HG02759 (cell line): ENCODE data around the gene SEPTIN8.
A peak's percentile ranks its signal among the peaks of the same experiment; 100 is the strongest.

Experiments
- ATAC-seq: cut with Tn5 transposase; IDR thresholded peaks from one replicate; pipeline ENCODE4 v1.9.1; 2021; ENCODE audit warnings: mild to moderate bottlenecking, moderate library complexity; ENCODE audit not compliant: unreplicated experiment

Gene SEPTIN8

DNA sequence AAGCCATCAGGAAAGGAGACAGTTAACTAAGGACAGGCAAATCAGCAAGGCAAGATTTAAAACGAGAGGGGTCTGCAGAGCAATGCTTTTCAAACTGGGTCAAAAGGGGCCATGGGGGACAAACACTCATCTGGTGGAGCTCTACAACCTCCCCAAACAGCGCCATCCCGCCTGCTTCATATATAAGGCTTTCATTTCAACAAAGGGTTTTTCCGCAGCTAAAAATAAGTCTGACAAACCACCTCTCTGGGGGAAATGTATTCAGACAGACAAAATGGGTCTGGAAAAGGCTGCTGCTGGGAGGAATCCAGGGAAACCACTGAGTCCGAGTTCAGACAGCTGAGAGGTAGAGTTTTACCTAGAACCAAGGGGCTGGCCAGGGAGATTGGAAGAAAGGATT is 8.3 kb upstream of the SEPTIN8 start:
- ATAC-seq, result no peak

- no peak for ATAC-seq
Measured at GRCh38 chr5:132782101-132782500, 5.1 kb upstream of the SEPTIN8 start.

GRCh38 chr5:132781029-132781428 is 4.0 kb upstream of the SEPTIN8 start:
- ATAC-seq, result no peak

DNA sequence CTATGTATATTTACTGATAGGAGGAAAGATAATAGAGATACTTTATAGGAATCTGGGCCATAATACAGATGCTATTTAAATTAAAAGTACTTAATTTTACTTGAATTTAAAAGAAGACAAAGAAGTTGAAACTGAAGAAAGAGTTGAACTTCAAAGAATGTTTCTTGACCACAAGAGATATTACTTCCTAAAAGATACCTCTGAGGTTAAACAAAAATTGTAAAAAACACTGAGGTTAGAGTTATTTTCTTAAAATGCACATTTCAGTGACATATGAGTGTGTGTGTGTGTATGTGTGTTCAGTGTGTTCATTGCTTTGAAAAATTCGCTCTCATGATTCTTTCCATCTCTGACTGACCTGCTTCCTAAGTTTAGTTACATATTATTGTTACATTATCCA is 3.5 kb upstream of the SEPTIN8 start:
- no peak for ATAC-seq

DNA sequence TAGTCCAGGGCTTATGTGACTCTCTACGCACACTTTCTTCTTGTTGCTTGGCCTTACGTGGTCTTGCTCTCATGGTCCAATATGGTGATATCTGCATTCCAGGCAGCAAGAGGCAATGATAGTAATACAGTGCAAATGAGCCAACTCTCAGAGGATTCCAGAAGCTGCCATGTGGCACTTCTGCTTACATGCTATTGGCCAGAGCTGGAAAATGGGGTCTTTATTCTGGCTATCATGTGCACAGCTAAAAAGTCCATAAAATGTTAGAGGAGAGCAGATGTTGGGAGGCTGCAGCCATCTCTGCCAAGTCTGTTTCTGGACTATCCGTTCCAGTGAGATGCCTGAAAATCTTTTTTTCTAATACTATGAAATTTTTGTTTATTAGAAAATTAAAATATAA is 2.9 kb upstream of the SEPTIN8 start:
- no peak for ATAC-seq

DNA sequence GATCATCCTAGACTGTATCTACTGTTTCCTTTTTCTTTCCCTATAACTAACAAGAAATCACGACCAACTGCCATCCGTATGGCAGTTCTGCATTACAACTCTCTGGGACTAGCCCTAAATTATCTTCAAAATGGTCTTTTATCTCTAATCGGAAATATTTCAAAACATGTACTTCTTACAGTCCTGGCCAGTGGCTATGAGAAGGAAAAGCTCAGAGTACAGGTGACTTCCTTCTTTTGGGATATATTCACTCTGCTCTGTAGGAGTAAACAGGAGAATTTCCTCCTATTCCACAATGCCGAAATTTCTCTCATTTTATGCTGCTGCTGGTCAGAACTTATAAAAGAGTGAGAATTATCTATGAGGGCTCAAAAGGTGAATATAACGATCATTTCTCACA is 1.8 kb upstream of the SEPTIN8 start:
- ATAC-seq, result no peak

DNA sequence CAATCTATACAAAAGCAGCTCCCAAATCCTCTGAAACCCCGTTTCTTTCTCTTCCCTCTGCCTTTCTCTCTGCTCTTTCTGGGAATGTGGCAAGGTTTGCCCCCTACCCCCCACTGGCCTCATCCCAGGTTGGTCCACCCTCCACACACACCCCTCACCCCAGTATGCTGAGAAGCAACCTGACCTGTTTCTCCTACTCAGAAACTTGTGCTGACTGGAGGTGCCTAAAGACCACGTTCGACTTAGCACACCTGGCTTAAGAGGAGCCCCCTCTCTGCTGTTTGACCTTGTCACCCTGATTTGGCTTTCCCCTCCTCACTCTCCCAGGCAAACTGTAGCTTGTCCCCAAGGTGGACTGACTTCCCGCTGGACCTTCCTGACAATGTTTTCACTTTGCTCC is 1.1 kb upstream of the SEPTIN8 start:
- ATAC-seq, result no peak

- no peak for ATAC-seq
Measured at GRCh38 chr5:132776938-132777208, 166 bp downstream of the SEPTIN8 start.

DNA sequence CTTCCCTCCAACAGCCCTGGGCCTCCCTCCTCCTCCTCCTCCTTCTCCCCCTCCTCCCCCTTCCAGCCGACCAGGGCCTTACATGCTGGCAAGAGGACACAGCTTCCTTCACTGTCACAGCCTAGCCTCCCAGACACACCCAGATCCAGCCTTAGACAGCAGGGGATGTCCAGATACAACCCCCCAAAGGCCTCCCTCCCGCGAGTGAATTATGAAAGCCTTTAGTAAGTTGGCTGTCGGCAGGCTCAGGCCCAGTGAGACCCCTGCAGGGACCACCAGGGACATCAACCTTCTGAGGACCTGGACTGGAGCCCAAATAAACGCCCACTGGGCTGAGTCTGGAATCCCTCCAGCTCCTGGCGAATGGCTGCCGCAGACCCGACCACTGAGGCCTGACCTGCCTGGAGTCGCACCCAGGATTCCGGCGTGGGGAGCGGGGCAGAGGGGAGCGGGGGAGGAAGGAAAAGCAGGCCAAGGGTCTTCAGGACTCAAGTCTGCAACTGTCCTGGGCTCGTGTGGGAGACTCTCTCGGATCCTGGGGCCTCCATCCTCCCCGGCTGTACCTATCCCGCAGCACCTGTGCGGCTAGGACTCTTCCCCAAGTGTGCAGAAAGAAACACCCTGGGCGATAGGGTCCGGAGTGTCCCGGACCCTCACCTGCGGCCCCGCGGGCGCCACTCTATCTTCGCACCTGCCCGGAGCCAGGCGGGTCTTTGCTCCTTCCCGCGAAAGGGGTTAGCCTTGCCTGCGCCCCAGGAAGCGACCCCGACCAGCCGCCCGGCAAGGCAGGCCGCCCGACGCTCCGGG is 705 bp downstream of the SEPTIN8 start:
- ATAC-seq, result peak; percentile 16

DNA sequence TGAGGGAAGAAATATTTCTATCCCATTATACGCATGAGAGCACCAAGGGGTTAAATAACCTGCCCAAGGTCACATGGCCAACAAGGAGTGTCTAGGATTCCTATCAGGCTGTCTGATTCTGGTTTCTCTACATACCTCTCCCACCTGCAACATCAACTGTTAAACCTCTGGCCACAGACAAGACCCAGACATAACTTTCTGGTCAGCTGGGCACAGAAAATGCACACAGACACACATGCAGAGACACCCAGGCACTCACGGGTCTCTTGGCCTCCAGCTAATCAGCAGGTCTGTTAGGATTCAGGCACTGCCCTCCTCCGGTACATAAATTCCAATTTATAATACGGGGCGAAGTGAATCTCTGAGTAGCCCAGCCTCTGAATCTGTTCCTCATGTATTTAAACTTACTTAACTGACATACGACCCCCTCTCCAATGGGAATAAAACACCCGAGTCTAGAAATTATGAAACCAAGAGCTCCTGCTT is 1.5 kb downstream of the SEPTIN8 start:
- ATAC-seq, result no peak

GRCh38 chr5:132774896-132775295 is 2.1 kb downstream of the SEPTIN8 start:
- ATAC-seq, result no peak

GRCh38 chr5:132774406-132774805 is 2.6 kb downstream of the SEPTIN8 start:
- no peak for ATAC-seq

DNA sequence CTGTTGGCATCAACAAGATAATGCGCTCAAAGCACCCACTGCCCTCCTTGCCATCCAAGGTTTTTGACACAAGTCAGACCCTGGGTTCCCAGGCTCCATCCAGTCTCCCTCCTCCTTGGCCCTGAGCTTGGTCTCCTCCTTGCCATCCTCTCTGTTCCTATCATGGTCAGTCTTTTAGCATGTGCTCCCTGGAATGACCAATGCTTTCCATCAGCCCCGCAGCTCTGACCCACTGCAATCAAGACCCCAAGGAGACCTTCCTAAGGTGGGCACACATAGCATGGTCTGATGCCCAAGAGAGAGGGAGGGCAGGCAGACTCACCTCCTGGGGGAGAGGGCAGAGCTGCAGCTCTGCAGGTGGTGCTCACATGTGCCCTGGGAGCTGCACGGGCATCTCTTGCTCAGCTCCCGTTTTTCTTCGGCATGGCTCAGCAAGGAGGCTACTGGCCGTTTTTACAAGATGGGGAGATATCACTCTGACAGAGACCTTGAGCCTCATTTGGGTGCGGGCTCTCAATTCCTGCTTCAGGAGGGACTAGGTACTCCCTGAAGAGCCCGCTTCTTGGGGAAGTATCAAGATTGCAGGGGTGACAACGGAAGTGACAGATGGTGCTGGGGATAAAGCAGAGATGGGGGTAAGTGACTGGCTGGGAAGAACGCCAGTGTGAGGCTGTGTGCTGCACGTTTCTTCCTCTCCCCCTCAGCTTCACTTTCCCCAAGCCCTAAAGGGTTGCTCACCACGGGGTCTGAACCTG is 3.3 kb downstream of the SEPTIN8 start:
- ATAC-seq, result no peak

DNA sequence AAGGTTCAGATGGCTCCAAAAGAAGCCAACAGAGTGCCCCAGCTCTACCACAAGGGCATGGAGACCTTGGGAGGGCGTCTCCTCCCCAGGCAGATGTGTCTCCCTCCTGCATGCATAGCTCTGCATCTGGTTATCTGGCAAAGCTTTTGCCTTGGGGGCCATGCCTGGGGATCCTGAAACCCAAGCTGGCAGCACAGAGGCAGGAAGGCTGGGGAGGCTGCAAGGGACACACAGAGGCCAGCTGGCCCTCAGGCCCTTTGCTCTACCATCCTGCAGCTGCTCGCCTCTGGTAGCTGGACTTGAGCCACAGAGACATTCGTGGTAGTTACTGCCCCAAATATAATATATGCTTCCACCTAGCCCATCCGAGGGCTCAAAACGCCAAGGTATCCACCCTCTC is 3.9 kb downstream of the SEPTIN8 start:
- no peak for ATAC-seq

- no peak for ATAC-seq
Measured at GRCh38 chr5:132772291-132773070, 4.6 kb downstream of the SEPTIN8 start.

GRCh38 chr5:132771503-132771998 is 5.5 kb downstream of the SEPTIN8 start:
- ATAC-seq, result no peak

GRCh38 chr5:132770476-132771159 is 6.4 kb downstream of the SEPTIN8 start:
- ATAC-seq, result no peak

DNA sequence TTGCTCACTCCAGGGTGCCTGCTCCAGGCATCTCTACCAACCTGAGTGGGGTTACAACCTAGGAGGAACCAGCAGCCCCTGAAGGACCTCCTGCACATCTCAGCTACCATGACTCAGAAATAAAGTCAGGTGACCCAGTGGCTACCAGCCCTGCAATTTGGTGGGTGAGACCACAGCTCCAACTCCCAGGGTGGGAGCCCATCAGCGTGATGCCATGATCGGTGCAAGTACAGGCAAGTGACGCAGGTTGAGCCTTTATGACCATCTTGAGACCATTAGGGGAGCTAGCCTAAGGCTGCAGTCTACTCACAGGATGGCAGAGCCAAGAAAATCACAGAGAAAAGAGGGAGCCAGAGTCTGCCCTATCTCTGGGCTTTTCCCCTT is 8.6 kb downstream of the SEPTIN8 start:
- ATAC-seq, result no peak

DNA sequence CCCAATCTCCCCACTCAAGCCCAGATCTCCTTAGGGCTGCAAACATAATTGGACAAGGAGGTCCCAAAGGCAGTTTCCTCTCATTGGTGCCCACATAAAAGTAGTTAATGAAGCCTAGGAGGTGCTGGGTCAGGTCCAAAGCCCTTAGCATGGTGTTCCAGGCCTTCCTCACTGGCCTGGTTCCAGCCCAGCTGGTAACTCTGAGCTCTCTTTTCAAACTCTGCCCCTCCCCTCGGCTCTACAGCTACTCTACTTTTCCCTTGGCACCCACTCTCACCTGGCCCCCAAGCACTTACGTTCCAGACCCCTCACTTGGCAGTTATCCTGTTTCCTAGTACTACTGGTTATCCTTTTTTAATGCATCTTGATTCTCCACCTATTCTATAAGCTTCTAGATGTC is 9.9 kb downstream of the SEPTIN8 start:
- ATAC-seq, result no peak

- ATAC-seq, result no peak
Measured at GRCh38 chr5:132766806-132767055, 10.3 kb downstream of the SEPTIN8 start.
